GM19372 (cell line): Measurements from ENCODE around the gene POU2F3.
"Not testable (repeated sequence)": the region's sequence is repeated elsewhere in the genome, so short reads cannot be mapped to it uniquely, and the experiment has no call there.

Experiments used
- ATAC-seq: cut with Tn5 transposase; IDR thresholded peaks from one replicate; pipeline ENCODE4 v1.9.1; 2021; ENCODE audit warnings: mild to moderate bottlenecking, low read depth, moderate library complexity; ENCODE audit not compliant: unreplicated experiment

The POU2F3 gene

DNA sequence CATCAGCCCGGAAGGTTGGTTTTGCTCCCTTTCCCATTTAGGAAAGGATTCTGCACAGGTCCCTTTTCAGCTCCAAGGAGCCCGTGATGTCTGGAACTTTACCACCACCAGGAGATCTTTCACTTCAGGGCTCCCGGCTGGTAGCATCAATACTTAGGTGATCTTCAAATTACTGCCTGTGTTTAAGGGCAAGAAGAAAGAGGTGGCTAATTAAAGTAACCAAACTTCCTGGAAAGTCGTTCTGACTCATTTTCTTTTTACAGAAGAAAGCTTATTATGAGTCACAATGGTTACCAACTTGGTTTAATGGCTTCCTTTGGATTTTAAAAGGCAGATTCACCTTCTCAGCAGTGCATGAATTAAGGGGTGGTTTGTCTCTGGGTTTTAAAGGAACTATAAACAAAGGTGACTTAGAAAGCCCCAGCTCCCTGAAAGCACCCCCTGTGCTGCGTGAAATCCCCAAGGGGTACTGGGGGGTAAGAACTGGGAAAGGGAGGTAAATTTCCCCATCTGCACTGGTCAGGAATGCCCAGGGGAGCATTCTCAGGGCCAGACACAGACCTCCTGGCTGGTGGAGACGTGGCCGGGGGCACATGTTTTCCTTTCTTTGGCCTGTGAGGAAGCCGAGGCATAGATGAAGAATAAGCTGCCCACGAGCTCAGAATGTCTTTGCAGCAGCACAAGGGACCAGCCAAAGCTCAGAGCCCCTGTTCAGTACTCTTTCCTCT lies 8.8 kb downstream of the POU2F3 start:
- peak; percentile 58 for ATAC-seq

DNA sequence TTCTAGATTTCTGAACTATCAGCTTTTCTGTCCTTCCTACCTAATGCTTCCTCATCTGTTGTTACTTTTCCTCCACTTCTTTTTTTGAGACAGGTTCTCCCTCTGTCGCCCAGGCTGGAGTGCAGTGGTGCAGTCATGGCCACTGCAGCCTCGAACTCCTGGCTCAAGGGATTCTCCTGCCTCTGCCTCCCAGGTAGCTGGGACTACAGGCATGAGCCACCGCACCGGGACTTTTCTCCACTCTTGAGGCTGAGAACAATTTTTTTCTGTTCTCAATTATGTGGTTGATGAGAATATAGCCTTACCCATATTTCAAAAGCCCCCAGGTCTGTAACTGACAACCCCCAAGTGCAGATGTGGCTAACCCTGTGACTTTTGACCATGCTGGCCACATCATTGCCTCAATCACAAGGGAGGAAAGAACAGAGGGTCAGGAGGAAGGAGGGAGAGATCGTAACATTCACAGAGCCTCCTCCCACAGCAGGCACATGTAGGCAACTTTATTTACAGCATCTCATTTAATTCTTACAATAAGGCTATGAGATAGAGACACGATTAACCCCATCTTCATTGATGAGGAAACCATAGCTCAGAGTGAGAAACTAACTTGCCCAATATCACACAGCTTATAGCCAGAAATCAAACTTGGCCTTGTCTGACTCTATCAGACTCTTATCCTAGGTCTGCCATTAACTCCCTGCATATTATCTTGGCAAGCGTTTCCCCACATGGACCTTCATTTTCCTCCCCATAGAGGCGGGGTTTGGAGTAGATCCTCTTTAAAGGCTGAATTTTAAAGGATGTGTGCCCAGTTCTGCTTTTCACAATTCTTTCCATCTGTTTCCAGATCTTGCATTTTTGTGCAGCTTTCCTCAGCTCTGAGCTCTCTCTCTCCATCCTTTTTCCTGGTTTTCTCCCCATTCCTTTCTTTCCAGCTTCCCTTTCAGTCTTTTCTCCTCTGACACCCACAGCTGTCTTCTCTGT lies 9.6 kb downstream of the POU2F3 start:
- ATAC-seq: no peak

DNA sequence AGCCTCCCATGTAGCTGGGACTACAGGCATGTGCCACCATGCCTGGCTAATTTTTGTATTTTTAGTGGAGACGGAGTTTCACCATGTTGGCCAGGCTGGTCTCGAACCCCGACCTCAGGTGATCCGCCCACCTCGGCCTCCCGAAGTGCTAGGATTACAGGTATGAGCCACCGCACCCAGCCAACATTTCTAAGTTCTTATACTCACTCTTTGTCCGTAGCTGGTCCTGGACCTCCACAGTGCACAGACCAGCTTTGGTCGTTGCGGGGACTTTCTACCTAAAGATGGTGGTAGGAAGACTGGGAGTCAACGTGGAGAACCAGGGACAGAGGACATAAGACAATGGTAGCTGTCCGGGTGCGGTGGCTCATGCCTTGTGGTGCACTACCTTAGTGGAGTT lies 13.4 kb downstream of the POU2F3 start:
- ATAC-seq: not testable (repeated sequence)

DNA sequence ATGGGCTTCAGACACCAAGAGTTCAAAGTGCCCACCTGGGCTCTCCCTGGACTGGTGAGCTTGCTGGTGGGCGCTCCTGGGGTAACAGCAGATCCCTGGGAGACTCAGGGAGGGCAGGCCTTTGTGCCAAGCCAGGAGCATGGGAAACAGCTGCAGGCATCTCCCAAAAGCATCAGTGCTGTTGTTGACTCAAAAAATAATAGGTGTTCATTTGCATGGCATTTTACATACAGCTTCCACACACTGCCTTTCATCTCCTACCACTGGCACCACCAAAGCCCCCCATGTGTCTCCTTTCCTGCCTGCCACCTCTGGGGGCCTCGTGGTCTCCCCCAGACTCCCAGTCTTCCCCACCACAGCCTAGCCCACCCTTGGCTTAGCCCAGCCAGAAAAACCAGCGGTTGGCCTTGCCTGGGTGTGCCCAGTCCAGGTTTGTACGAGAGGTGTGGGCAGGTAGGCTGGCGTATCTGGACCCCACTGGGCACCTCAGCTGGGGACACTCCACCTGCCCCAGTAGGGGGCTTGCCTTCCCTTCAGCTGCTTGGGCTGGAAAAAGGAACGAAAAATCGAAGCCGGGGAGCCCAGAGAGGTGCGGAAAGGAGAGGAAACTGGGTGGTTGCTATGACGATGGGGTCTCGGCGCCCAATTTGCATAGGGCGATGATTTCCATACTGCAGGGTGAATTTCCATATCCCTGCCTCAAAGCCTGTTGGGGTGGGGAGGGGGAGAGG lies 15.0 kb downstream of the POU2F3 start:
- ATAC-seq: no peak

DNA sequence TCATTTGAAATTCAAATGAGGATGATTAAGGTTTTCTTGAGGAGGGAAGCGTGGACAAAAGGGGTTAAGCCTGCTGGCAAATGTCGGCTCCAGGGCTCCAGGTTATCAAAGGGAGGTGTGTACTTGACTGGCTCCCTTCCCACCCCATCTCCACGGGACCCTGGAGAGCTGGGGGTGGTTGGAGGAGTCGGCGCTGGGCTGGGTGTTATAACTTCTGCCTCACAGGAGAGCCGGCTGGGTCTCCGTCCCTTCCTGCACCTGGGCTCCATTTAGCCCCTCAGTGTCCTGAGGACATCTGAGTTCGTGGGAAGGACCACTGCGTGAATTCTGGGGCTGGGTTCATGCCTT lies 15.6 kb downstream of the POU2F3 start:
- no peak for ATAC-seq

DNA sequence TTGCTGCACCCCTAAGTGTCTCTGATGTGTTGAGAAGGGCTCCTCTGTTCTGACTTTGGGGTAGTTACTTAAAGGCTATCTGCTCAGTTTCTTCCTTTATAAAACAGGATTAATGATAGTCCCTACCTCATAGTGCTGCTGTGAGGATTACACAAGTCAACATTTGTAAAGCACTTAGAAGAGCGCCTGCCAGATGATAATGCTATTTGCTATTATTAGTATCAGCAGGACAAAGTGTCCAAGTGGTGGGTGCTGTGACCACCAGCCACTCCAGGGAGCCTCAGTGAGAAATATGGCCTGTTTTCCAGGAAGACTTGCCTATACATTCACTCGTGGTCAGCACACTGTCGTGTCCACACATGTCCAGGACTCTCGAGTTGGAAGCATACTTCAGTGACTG lies 16.2 kb downstream of the POU2F3 start:
- no peak for ATAC-seq

DNA sequence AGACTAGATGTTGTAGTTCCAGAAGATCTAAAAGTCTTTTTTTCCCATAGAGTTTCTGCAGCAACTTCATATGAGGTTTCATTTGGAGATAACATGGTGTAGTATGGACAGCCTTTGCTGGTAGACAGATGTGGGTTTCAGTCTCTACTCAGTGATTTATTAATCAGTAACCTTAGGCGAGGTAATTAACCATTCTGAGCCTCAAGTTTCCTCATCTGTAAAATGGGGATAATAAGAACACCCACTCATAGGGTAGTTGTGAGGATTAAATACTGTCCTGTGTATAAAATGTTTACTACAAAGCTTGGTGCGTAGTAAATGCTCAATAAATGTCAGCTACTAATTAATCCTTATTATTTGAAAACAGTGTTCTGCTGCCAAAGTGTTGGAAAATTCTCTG lies 16.8 kb downstream of the POU2F3 start:
- ATAC-seq: no peak

DNA sequence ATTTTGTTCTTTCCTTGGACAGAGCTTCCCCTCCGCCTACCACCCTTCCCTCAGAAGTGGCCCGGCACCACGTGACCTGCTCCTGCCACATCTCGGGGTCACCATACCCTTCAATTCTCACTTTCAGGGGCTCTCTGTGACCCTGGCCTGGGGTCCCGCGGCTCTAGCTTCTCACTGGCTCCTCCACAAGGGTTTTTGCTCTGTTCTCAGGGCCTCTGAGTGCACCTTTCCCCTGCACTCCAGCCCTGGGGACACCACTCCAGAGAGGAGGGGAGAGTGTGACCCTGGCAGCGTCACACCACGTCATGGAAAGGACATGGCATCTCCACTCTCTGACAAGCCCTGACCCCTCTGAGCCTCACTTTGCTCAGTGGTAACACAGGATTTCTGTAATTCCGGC lies 17.4 kb downstream of the POU2F3 start:
- no peak for ATAC-seq

DNA sequence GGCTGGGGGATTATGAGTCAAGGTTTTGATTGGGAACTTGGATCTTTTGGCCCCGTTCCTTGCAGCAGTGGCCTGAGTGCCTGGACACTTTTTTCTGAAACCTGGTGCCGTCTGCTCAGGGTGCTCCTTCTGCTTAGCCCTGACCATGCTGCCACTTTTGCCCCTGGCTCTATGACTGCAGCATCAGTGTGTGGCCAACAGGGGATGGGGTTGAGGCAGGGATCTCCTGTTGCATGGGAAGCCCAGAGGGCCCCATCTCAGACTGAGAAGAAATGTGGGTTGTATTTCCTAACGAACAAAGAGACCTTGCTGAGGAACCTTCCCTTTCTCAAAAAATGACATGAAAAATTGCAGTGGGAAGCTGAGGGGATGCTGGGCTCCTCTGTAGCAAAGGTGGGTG lies 18.7 kb downstream of the POU2F3 start:
- no peak for ATAC-seq

DNA sequence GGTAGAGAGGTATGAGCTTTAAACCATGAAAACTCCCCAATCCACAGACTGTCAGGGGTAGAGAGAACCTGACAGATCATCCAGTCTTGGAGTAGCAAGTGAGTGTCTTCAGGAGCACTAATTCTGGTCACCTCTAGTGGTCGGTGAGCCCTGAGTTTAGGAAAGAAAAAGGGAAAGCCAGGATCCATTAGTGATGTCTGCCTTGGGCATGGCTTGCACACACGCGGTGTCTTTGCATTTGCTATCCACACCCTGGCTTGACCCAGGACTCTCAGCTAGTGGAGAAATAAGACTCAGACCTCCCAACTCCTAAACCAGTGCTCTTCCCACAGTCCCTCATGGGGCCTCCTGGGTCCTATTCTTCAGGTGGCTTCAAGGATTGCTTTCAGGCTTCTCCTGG lies 19.3 kb downstream of the POU2F3 start:
- ATAC-seq: no peak

DNA sequence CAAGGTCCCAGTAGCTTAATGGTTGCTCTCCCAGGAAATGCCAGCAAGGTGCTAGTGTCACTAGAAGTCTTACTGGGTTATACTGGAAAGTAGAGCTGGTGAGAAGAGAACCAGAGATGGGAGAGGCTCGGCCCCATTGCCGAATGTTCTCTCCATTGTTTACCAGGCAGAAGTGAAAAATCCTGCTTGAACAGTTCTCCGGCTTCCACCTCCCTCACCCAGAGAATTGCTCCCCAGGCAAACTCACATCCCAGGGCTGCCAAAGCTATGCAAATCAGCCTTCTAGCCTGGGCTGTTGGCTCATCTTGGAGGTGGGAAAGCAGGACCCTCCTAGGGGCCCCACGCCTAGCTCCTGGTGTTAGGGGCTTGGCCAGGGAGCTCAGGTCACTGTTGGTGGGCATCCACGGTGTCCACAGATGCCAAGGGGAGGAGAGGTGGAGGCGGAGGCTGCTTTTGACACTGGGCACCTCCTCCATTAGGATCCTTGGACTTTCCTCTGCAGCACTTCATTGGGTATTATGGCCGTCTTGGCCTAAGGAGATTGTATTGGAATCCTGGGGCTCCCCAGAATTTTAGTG lies 20.1 kb downstream of the POU2F3 start:
- ATAC-seq: no peak

DNA sequence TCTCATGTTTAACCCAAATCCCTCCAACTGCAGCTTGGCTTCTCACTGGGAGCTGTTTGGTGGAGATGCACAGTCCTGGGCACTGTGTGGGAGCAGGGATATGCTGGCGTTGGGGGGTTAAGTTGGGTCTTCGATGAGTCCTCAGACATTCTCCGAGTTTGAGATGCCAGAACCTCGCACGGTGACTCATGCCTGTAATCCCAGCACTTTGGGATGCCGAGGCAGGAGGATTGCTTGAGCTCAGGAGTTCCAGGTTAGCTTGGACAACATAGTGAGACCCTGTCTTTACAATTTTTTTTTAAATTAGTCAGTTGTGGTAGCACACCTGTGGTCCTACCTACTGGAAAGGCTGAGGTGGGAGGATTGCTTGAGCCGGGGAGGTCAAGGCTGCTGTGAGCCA lies 20.7 kb downstream of the POU2F3 start:
- ATAC-seq: no peak

DNA sequence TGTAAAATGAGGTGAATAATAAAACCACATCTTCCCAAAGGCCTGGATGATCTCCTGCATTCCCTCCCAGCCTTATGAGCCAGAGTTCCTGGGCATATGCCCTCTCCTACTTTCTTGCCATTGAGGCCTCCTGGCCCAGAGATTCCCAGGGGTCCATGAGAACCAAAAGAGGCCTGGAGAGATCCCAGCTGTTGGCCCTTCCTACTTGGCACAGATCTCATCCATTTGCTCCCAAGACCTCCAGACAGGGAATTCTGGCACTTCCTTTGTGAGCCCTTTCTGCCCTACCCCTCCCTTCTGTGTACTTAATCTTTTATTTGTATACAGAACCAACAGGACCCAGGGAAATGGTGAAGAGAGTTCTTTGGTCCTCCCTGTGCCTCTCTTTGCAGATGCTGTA lies 21.4 kb downstream of the POU2F3 start:
- no peak for ATAC-seq

DNA sequence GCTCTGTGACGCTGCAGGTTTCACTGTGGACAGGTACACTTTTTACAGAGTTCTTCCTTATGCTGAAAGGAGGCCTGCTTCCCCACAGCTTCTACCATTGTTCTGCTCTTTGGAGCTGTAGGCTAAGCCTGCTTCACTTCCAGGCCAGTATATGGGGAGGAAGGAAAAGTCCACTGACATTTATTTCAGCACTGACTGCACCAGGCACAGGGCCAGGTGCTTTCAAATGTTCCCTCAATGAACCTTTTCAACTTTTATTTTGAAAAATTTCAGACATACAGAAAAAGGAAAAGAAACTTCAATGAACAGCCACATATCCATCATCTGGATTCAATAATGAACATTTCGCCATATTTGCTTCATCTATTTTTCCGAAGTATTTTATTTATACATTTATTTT lies 22.0 kb downstream of the POU2F3 start:
- ATAC-seq: no peak

DNA sequence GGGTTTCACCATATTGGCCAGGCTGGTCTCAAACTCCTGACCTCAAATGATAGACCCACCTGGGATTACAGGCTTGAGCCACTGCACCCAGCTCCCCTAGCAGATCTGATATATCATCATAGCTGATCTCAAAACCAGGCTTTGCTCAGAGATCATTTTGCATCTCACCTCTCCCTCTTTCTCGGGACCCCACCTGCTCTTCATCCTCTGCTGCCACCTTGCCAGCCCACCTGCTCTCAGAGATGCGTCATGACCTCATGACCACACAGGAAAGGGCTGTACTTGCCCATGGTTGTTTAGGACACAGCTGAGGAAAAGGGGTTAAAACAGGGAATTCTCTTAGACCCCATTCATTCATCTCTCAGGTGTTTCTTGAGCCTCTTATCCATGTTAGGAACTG lies 27.4 kb downstream of the POU2F3 start:
- no peak for ATAC-seq

DNA sequence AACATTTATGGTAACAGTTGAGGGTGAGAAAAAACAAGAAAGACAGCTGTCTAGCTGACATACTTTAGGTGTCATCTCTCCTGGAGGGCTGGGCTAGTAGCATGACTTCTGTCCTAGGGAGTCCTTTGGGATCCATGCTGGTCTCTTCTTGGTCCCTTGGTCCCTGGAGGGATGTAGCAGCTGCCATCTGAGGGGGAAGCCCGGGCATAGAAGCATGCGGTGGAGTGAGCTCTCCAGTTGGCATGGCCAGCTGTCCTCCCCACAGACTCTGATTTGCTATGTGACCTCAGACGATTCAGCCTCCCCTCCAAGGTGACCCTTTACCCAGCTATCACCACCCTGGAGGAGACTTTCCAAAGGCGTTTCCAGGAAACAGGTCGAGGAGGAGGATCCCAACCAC lies 28.7 kb downstream of the POU2F3 start:
- no peak for ATAC-seq

DNA sequence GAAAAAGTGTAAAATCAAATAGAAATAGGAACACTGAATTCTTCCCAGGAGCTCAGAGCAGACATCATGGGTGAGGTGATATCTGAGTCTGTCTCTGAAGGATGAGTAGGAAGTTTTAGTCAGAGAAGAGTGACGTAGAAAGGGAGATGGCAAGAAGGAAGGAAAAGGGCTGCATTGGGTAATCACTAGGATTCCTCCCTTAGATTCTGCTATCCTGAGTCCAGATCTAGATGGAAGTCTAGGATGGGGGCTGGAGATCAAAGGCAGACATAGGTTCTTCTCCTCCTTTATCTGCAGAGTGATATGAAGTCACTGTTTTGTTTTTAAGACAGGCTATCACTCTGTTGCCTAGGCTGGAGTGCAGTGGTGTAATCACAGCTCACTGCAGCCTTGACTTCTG lies 30.4 kb downstream of the POU2F3 start:
- no peak for ATAC-seq

DNA sequence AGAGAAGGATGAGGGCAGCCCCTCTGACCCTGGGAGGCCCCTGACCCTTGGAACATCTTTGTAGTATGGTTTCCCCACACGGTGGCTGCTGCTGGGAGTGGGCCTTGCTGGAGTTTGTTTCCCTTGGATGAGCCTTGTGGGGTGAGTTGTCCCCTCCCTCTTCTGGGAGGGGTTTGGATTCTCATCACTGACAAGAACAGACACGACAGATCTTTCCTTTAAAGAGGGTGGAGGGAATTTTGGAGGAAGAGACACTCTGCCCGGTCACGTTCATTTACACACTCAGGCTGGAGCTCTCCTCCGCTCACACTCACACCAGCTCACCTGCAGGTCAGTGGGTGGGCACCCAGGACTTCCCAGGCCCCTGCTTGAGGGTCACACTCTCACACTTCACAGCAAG lies 31.7 kb downstream of the POU2F3 start:
- no peak for ATAC-seq

DNA sequence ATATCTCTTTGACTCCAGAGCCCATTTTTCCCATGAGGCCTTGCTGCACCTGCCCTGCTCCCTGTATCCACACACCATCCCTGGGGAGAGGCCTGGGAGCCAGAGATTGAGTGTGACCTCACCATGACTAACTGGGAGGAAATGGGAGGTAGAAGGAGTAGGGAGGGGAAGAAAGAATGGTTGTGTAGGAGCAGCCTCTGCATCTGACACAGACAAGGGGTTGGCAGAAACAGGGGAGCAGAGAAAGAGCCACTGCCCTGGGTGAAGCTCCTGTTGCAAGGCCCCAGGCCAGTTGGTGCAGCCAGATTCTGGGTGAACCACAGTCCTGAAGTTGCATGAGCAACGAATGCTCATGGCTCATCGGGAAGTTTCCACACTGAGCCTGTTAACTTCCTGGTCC lies 32.4 kb downstream of the POU2F3 start:
- ATAC-seq: no peak

DNA sequence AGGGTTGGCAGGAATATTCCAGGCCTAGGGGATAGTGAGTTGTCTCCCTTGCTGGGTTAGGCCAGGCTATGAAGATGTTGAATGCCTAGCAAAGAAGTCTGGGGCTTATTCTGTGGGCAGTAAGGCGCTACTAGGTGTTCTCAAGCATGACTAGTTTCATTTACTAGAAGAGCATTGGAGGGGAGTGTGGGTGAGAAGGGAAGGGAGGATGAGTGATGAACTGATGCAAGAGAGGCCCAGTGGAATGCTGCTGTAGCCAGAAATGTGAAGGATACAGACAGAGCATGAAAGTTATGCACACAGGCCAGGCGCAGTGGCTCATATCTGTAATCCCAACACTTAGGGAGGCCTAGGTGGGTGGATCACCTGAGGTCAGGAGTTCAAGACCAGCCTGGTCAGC lies 33.5 kb downstream of the POU2F3 start:
- ATAC-seq: no peak

DNA sequence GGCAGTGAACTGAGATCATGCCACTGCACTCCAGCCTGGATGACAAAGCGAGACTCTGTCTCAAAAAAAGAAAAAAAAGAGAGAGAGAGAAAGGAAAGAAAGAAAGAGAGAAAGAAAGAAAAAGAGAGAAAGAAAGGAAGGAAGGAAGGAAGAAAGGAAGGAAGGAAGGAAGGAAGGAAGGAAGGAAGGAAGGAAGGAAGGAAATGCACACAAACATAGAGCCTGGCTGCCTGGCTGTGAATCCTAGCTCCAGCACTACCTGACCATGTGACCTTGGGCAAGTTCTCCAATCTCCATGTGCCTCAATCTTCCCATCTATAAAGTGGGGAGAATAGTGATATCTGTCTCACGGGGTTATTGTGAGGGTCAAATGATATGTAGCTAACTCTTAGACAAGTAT lies 34.0 kb downstream of the POU2F3 start:
- not testable (repeated sequence) for ATAC-seq
